K562 (cell line): Measurements from ENCODE around the gene RDH5. TPM values are rescaled to one million over a fixed set of nuclear protein-coding genes. Genes with fewer than 3 reads are reported as not detected.

Experiments
- CBX1 ChIP-seq: sonication (generic); IDR thresholded peaks from 2 replicates; pipeline ENCODE4 v1.6.1; 2016; ENCODE audit warnings: antibody characterized with exemption, low read depth, mild to moderate bottlenecking
- DACH1 ChIP-seq: fragments of 450-650 bp; IDR thresholded peaks from 2 replicates; pipeline ENCODE4 v1.6.1; 2018; ENCODE audit not compliant: partially characterized antibody
- FIP1L1 ChIP-seq: fragments of 200-400 bp; formaldehyde crosslinking; IDR thresholded peaks from 2 replicates; pipeline ENCODE4 v1.6.1; 2018; ENCODE audit warnings: mild to moderate bottlenecking, low read depth, low read length; ENCODE audit not compliant: poor library complexity, severe bottlenecking
- SMC3 ChIP-seq: conservative IDR thresholded peaks from 2 replicates; pipeline ENCODE4 v1.6.1; 2011; ENCODE audit warnings: low read depth, low read length, improper control_type of control experiment; ENCODE audit not compliant: insufficient read depth
- TCF3 ChIP-seq: sonication (generic); formaldehyde crosslinking; IDR thresholded peaks from 2 replicates; pipeline ENCODE4 v1.4.0; 2020; ENCODE audit warnings: mild to moderate bottlenecking, missing genetic modification reagents
- ZNF274 ChIP-seq: IDR thresholded peaks from 2 replicates; pipeline ENCODE4 v1.6.1; 2011; ENCODE audit warnings: low read depth, mild to moderate bottlenecking, low read length, moderate library complexity, borderline replicate concordance
- ZNF354B ChIP-seq: fragments of 250-450 bp; sonication (Bioruptor Pico); IDR thresholded peaks from 2 replicates; pipeline ENCODE4 v1.4.0; 2020
- polyA plus RNA-seq, 8 experiments: library from polyadenylated mRNA; depleted of rRNA in 4 of 8; stranded (reverse) in 5 of 8; unstranded in 3 of 8; fragments of >200 nt; fragmentation: Nextera tagmentation in 2 of 8; fragmentation: Illumina TruSeq in 1 of 8; extraction: Ambion mirVana in 2 of 8; extraction: Trizol in 1 of 8; gene quantifications; 2 replicates each; pipeline versions ENCODE4 v1.2.1 to v1.2.3, GENCODE V29; 2011 to 2014; ENCODE audit warnings: inconsistent platforms in 1 of 8, missing spikeins in 1 of 8
- total RNA-seq, 7 experiments: library from RNA; depleted of rRNA in 6 of 7; stranded (reverse); fragments of >200 nt in 6 of 7; fragmentation: Illumina TruSeq in 2 of 7; extraction: Trizol in 2 of 7; gene quantifications; 2 replicates each; pipeline versions ENCODE4 v1.2.1 to v1.2.3, GENCODE V29; 2011 to 2021; ENCODE audit warnings: low replicate concordance in 1 of 7
- TF ChIP-seq, protein P1 (sequence below): IDR thresholded peaks from 2 replicates; pipeline ENCODE4 v1.6.1; 2011; ENCODE audit warnings: borderline replicate concordance, low read depth, mild to moderate bottlenecking, moderate library complexity, low read length; ENCODE audit not compliant: insufficient read depth, poor library complexity, severe bottlenecking
- TF ChIP-seq, protein P2 (sequence below), 2 experiments: fragments of 450-650 bp; formaldehyde crosslinking in 1 of 2; IDR thresholded peaks; 2 replicates each; pipeline versions ENCODE4 v1.4.0 to v1.6.1; 2014 to 2020; ENCODE audit warnings: mild to moderate bottlenecking in 2 of 2, borderline replicate concordance in 1 of 2, low read depth in 1 of 2
- TF ChIP-seq, protein P3 (sequence below): fragments of 450-650 bp; IDR thresholded peaks from 2 replicates; pipeline ENCODE4 v1.7.1; 2018; ENCODE audit warnings: mild to moderate bottlenecking, low read depth; ENCODE audit not compliant: partially characterized antibody
- TF ChIP-seq, protein P4 (sequence below): sonication (generic); formaldehyde crosslinking; IDR thresholded peaks from 2 replicates; pipeline ENCODE4 v1.9.0; 2022; ENCODE audit warnings: mild to moderate bottlenecking, missing genetic modification reagents

RDH5 gene
- total and polyA plus RNA-seq, 9 of the 15 experiments (the other 6 are each of a cell fraction or from before 2014, with no cell fraction given), result 0.28 to 2.0 (median 1.1) TPM; not detected in 1

DNA sequence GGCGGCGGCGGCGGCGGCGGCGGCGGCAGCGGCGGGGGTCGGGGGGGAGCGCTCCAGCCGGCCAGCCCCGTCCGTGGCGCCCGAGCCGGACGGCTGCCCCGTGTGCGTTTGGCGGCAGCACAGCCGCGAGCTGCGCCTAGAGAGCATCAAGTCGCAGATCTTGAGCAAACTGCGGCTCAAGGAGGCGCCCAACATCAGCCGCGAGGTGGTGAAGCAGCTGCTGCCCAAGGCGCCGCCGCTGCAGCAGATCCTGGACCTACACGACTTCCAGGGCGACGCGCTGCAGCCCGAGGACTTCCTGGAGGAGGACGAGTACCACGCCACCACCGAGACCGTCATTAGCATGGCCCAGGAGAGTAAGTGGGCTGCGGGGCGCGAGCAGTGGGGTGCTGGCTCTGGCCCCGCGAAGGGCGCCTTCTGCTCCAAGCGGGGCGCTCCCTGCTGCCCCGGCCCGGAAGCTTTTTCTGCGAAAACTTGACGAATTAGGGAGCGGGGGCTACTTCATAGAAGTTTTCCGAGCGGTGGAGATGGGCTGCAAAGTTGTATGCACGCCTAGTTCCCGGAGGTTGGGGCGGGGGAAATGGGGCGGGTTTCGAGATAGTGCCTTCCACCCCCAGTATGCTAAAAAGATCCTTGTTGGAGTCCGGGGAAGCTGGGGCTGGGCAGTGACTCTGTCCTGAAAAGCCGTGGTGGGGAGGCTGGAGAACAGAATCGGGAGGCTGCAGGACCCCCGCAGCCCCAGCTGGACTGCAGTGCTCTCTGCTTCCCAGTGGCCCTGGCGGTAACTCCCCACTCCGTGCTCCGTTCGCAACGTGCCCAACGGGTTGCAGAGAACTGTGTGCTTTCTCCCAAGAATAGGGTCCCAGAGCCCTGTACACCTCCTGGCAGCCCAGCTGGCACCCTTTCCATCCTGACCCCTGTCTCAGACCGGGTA, 23.5 kb downstream of the RDH5 start (continued):
- TF ChIP-seq TCF3 (no peak), ZNF274 (no peak), CBX1 (peak; percentile 58; the same call in 1 of the 2 replicates), FIP1L1 (no peak), DACH1 (no peak), SMC3 (0 out of 2 replicates have a peak, but pooled peaks have one; percentile 3), ZNF354B (no peak)
- TF ChIP-seq, protein P1, sequence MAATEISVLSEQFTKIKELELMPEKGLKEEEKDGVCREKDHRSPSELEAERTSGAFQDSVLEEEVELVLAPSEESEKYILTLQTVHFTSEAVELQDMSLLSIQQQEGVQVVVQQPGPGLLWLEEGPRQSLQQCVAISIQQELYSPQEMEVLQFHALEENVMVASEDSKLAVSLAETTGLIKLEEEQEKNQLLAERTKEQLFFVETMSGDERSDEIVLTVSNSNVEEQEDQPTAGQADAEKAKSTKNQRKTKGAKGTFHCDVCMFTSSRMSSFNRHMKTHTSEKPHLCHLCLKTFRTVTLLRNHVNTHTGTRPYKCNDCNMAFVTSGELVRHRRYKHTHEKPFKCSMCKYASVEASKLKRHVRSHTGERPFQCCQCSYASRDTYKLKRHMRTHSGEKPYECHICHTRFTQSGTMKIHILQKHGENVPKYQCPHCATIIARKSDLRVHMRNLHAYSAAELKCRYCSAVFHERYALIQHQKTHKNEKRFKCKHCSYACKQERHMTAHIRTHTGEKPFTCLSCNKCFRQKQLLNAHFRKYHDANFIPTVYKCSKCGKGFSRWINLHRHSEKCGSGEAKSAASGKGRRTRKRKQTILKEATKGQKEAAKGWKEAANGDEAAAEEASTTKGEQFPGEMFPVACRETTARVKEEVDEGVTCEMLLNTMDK, result peak; percentile 25
- TF ChIP-seq, protein P2, sequence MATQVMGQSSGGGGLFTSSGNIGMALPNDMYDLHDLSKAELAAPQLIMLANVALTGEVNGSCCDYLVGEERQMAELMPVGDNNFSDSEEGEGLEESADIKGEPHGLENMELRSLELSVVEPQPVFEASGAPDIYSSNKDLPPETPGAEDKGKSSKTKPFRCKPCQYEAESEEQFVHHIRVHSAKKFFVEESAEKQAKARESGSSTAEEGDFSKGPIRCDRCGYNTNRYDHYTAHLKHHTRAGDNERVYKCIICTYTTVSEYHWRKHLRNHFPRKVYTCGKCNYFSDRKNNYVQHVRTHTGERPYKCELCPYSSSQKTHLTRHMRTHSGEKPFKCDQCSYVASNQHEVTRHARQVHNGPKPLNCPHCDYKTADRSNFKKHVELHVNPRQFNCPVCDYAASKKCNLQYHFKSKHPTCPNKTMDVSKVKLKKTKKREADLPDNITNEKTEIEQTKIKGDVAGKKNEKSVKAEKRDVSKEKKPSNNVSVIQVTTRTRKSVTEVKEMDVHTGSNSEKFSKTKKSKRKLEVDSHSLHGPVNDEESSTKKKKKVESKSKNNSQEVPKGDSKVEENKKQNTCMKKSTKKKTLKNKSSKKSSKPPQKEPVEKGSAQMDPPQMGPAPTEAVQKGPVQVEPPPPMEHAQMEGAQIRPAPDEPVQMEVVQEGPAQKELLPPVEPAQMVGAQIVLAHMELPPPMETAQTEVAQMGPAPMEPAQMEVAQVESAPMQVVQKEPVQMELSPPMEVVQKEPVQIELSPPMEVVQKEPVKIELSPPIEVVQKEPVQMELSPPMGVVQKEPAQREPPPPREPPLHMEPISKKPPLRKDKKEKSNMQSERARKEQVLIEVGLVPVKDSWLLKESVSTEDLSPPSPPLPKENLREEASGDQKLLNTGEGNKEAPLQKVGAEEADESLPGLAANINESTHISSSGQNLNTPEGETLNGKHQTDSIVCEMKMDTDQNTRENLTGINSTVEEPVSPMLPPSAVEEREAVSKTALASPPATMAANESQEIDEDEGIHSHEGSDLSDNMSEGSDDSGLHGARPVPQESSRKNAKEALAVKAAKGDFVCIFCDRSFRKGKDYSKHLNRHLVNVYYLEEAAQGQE (IDR thresholded peaks at IDR 0.05; ENCODE audit: borderline replicate concordance), result no peak
- TF ChIP-seq, protein P2 (CRISPR knock-in tag; IDR thresholded peaks at IDR 0.05; ENCODE audit: low read depth), result no peak
- TF ChIP-seq, protein P3, sequence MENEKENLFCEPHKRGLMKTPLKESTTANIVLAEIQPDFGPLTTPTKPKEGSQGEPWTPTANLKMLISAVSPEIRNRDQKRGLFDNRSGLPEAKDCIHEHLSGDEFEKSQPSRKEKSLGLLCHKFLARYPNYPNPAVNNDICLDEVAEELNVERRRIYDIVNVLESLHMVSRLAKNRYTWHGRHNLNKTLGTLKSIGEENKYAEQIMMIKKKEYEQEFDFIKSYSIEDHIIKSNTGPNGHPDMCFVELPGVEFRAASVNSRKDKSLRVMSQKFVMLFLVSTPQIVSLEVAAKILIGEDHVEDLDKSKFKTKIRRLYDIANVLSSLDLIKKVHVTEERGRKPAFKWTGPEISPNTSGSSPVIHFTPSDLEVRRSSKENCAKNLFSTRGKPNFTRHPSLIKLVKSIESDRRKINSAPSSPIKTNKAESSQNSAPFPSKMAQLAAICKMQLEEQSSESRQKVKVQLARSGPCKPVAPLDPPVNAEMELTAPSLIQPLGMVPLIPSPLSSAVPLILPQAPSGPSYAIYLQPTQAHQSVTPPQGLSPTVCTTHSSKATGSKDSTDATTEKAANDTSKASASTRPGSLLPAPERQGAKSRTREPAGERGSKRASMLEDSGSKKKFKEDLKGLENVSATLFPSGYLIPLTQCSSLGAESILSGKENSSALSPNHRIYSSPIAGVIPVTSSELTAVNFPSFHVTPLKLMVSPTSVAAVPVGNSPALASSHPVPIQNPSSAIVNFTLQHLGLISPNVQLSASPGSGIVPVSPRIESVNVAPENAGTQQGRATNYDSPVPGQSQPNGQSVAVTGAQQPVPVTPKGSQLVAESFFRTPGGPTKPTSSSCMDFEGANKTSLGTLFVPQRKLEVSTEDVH, result no peak
- TF ChIP-seq, protein P4, sequence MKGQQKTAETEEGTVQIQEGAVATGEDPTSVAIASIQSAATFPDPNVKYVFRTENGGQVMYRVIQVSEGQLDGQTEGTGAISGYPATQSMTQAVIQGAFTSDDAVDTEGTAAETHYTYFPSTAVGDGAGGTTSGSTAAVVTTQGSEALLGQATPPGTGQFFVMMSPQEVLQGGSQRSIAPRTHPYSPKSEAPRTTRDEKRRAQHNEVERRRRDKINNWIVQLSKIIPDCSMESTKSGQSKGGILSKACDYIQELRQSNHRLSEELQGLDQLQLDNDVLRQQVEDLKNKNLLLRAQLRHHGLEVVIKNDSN (CRISPR knock-in tag), result no peak
